ENCODE measurements around the gene USP6. TPM values are rescaled to one million over a fixed set of nuclear protein-coding genes. Genes with fewer than 3 reads are reported as not detected.

Gene USP6
- total and polyA plus RNA-seq, 2 of the 4 experiments (the other 2 are of a cell fraction): 0.02 TPM; not detected in 1

- Histone ChIP-seq H3K9ac (ENCODE audit: low read depth, low read length) (peak within 1 kb of the TSS; percentile 71), H3K27me3 (ENCODE audit: control insufficient read depth, insufficient read depth, low read length) (no peaks in the 10 kb centered on the region), H3K9me1 (ENCODE audit: insufficient read depth, low read length) (peaks cover 2% of the 10 kb centered on the region; the same call in 1 of the 2 replicates), H3K9me3 (ENCODE audit: control insufficient read depth, insufficient read depth, low read length) (peaks cover 23% of the 10 kb centered on the region), H3K27ac (ENCODE audit: insufficient read depth, low read length) (peak within 1 kb of the TSS; percentile 70), H2AK5ac (ENCODE audit: low read depth, low read length) (peak within 1 kb of the TSS; percentile 56; the same call in 1 of the 2 replicates), H4K5ac (ENCODE audit: low read depth, low read length) (peak within 1 kb of the TSS; percentile 96), H2AFZ (replicated peaks; ENCODE audit: low read length, poor library complexity) (peak within 1 kb of the TSS; percentile 92), H3K14ac (replicated peaks; ENCODE audit: low read depth, low read length) (peak within 1 kb of the TSS; percentile 73), H2AK9ac (replicated peaks; ENCODE audit: low read depth, low read length, poor library complexity) (peak within 1 kb of the TSS; percentile 56), H3K36me3 (ENCODE audit: control insufficient read depth, insufficient read depth, low read length) (peaks cover 9% of the 10 kb centered on the region), H4K91ac (ENCODE audit: insufficient read depth, low read depth, low read length) (peak within 1 kb of the TSS; percentile 49; the same call in 1 of the 2 replicates), H3K23ac (ENCODE audit: low read depth, low read length) (peak within 1 kb of the TSS; percentile 81), H3K79me1 (ENCODE audit: low read depth in 1 of 2, low read length in 2 of 2) (peaks cover 20 to 21% of the 10 kb centered on the region in 2 experiments), H3K18ac (ENCODE audit: low read depth, low read length) (peak within 1 kb of the TSS; percentile 33; the same call in 1 of the 2 replicates), H3K4me1 (ENCODE audit: control insufficient read depth, insufficient read depth, low read length) (0 out of 2 replicates have a peak, but pooled peaks cover 2% of the 10 kb centered on the region), H4K8ac (ENCODE audit: low read depth in 2 of 2, low read length in 2 of 2) (peak within 1 kb of the TSS; percentile 96 to 98), H2BK20ac (ENCODE audit: low read depth, low read length) (no peak within 1 kb of the TSS), H2BK15ac (ENCODE audit: low read depth, low read length) (no peak within 1 kb of the TSS), H2BK120ac (ENCODE audit: low read depth, low read length) (no peak within 1 kb of the TSS), H4K20me1 (ENCODE audit: insufficient read depth, low read length) (no peaks in the 10 kb centered on the region), H3K56ac (ENCODE audit: extremely low read depth, insufficient read depth, low read length) (peak within 1 kb of the TSS; percentile 29; the same call in 1 of the 2 replicates), H3K4me2 (ENCODE audit: low read depth, low read length) (peak within 1 kb of the TSS; percentile 91), H2BK5ac (ENCODE audit: low read depth, low read length, poor library complexity, severe bottlenecking) (peak within 1 kb of the TSS; percentile 54), H3K4ac (ENCODE audit: low read depth, low read length) (peak within 1 kb of the TSS; percentile 79), H3K4me3 (ENCODE audit: insufficient read depth, low read depth, low read length) (peak within 1 kb of the TSS; percentile 90)
- ATAC-seq (ENCODE audit: low read depth) (peak; percentile 100), DNase-seq (peak; percentile 94)
- BruUV-seq (replicated peaks): no TSS peak
- intact Hi-C loops (cut with micrococcal nuclease): no loop called here
- 1% methylated on average over 55 of the region's 82 CpGs; no CpG with 5 or more reads in 1 of the 2 experiments for WGBS, 2 experiments (ENCODE audit: extremely low coverage in 2 of 2, insufficient read length in 1 of 2)
- in situ Hi-C loops (cut with MboI; ENCODE audit: low sequenced_read_pairs): no loop called here
- ChIA-PET POLR2A (ENCODE audit: unreplicated experiment) (no interaction called here), CTCF (interaction anchor here (0.6 to 1.1 kb wide), 2 partner anchors 57 to 222 kb away, joined by 3 to 4 read pairs; no protein-coding TSS in a partner anchor)
- dilution Hi-C loops (cut with HindIII; ENCODE audit: low sequenced_read_pairs, unreplicated experiment): no loop called here
- TF ChIP-seq BHLHE40 (IDR thresholded peaks at IDR 0.05; ENCODE audit: low read depth, low read length) (no peak), CTCF (conservative IDR thresholded peaks at IDR 0.05; ENCODE audit: low read depth, low read length) (peak; percentile 82), MXI1 (IDR thresholded peaks at IDR 0.05; ENCODE audit: borderline replicate concordance, low read depth, low read length) (peak; percentile 75; the same call in 1 of the 2 replicates), MAZ (IDR thresholded peaks at IDR 0.05; ENCODE audit: borderline replicate concordance, low read depth, low read length) (no peak), MAFK (IDR thresholded peaks at IDR 0.05; ENCODE audit: low read depth, low read length) (no peak), RFX5 (IDR thresholded peaks at IDR 0.05; ENCODE audit: low read depth, low read length) (no peak), ELK1 (IDR thresholded peaks at IDR 0.05; ENCODE audit: borderline replicate concordance, low read depth, low read length) (peak; percentile 2; the same call in 1 of the 2 replicates), NFE2L2 (IDR thresholded peaks at IDR 0.05; ENCODE audit: low read depth, low read length) (no peak), RCOR1 (IDR thresholded peaks at IDR 0.05; ENCODE audit: insufficient replicate concordance, low read length) (no peak), FOS (IDR thresholded peaks at IDR 0.05; ENCODE audit: low read depth, low read length) (no peak), CEBPB (IDR thresholded peaks at IDR 0.05; ENCODE audit: low read depth, low read length) (no peak), SMC3 (IDR thresholded peaks at IDR 0.05; ENCODE audit: low read depth, low read length) (no peak; the same call in 1 of the 2 replicates), RAD21 (IDR thresholded peaks at IDR 0.05; ENCODE audit: low read length) (no peak), CHD1 (IDR thresholded peaks at IDR 0.05; ENCODE audit: low read depth, low read length) (no peak)
Observed at GRCh38 chr17:5191541-5192417, 75.9 kb downstream of the USP6 start, which contains the start of gene ZNF594. ZNF594 (minus strand) TSS chr17:5191868; CDS start chr17:5184256, 7,612 bp downstream.

All from IMR-90 (cell line).